GM12878 (cell line): ENCODE data around the gene SIX3.

Experiments
- KDM1A ChIP-seq: fragments of 200-600 bp; sonication (generic); IDR thresholded peaks from 2 replicates; pipeline ENCODE4 v1.6.1; 2016; ENCODE audit warnings: borderline replicate concordance
- MAX ChIP-seq: IDR thresholded peaks from 2 replicates; pipeline ENCODE4 v1.6.1; 2012; ENCODE audit warnings: low read depth, low read length, improper control_type of control experiment
- NFIC ChIP-seq: IDR thresholded peaks from 2 replicates; pipeline ENCODE4 v1.6.1; 2012; ENCODE audit warnings: low read depth, mild to moderate bottlenecking, inconsistent platforms, low read length, moderate library complexity
- YY1 ChIP-seq: IDR thresholded peaks from 2 replicates; pipeline ENCODE4 v1.6.1; 2011; ENCODE audit warnings: low read depth, mild to moderate bottlenecking, low read length

- TF ChIP-seq YY1: no peak
- no peak for TF ChIP-seq MAX
- TF ChIP-seq KDM1A: no peak
- TF ChIP-seq NFIC: no peak
Observed at GRCh38 chr2:44960871-44961270, 19.4 kb downstream of the SIX3 start.
